Measurements from ENCODE around the gene COL5A1.

Gene COL5A1

GRCh38 chr9:134641173-134641989, at the start of gene COL5A1:
COL5A1 (plus strand) TSS chr9:134641803; CDS start chr9:134642188, 385 bp downstream.
- 0 out of 2 replicates have a peak, but pooled peaks cover 5% of the 10 kb centered on the region for H3K4me1 ChIP-seq (ENCODE audit: insufficient read depth, low read length)
- DNase-seq (peak; percentile 69), ATAC-seq (ENCODE audit: insufficient read depth, low read depth) (peak; percentile 99)
- no peaks in the 10 kb centered on the region for H3K27me3 ChIP-seq (ENCODE audit: insufficient read depth, low read length, poor library complexity)
- no peaks in the 10 kb centered on the region for H3K9me3 ChIP-seq (ENCODE audit: insufficient read depth, low read length, severe bottlenecking)
- no peak within 1 kb of the TSS for H3K4me3 ChIP-seq (ENCODE audit: low read depth in 1 of 2, low read length in 2 of 2)
- H4K20me1 ChIP-seq (ENCODE audit: insufficient read depth, low read length), result no peaks in the 10 kb centered on the region
- H3K36me3 ChIP-seq (ENCODE audit: insufficient read depth, low read length), result no peaks in the 10 kb centered on the region
- H2AFZ ChIP-seq (ENCODE audit: low read depth, low read length), result no peak within 1 kb of the TSS
- H3K79me2 ChIP-seq (ENCODE audit: insufficient read depth, low read length), result no peaks in the 10 kb centered on the region
- H3K9ac ChIP-seq (ENCODE audit: low read depth, low read length), result no peak within 1 kb of the TSS
- H3K4me2 ChIP-seq (ENCODE audit: insufficient read depth, low read length), result peak within 1 kb of the TSS; percentile 44
- no peak within 1 kb of the TSS for H3K27ac ChIP-seq (ENCODE audit: low read length)
- no peak for TF ChIP-seq CTCF (IDR thresholded peaks at IDR 0.05; ENCODE audit: borderline replicate concordance, extremely low read depth, low read length, poor library complexity, severe bottlenecking)
- TF ChIP-seq EZH2 (IDR thresholded peaks at IDR 0.05; ENCODE audit: borderline replicate concordance, low read depth, low read length, severe bottlenecking), result no peak

GRCh38 chr9:134592018-134592818, 49.4 kb upstream of the COL5A1 start:
- H3K27ac ChIP-seq (ENCODE audit: low read length), result no peak overlapping the region
- no peaks in the 10 kb centered on the region for H3K79me2 ChIP-seq (ENCODE audit: insufficient read depth, low read length)
- H3K4me1 ChIP-seq (ENCODE audit: insufficient read depth, low read length), result no peaks in the 10 kb centered on the region
- TF ChIP-seq EZH2 (IDR thresholded peaks at IDR 0.05; ENCODE audit: borderline replicate concordance, low read depth, low read length, severe bottlenecking) (no peak), CTCF (IDR thresholded peaks at IDR 0.05; ENCODE audit: borderline replicate concordance, extremely low read depth, low read length, poor library complexity, severe bottlenecking) (no peak)
- H3K4me3 ChIP-seq (ENCODE audit: low read depth in 1 of 2, low read length in 2 of 2), result no peak overlapping the region
- H3K36me3 ChIP-seq (ENCODE audit: insufficient read depth, low read length), result no peaks in the 10 kb centered on the region
- DNase-seq, result no peak
- H3K9ac ChIP-seq (ENCODE audit: low read depth, low read length), result no peak overlapping the region
- no peak for ATAC-seq (ENCODE audit: insufficient read depth, low read depth)
- H3K9me3 ChIP-seq (ENCODE audit: insufficient read depth, low read length, severe bottlenecking), result no peaks in the 10 kb centered on the region
- no peaks in the 10 kb centered on the region for H4K20me1 ChIP-seq (ENCODE audit: insufficient read depth, low read length)
- no peaks in the 10 kb centered on the region for H3K27me3 ChIP-seq (ENCODE audit: insufficient read depth, low read length, poor library complexity)
- no peak overlapping the region for H3K4me2 ChIP-seq (ENCODE audit: insufficient read depth, low read length)
- H2AFZ ChIP-seq (ENCODE audit: low read depth, low read length), result no peak overlapping the region

GRCh38 chr9:134592819-134593200, 48.8 kb upstream of the COL5A1 start:
- Histone ChIP-seq H3K36me3 (ENCODE audit: insufficient read depth, low read length) (no peaks in the 10 kb centered on the region), H2AFZ (ENCODE audit: low read depth, low read length) (no peak overlapping the region), H3K79me2 (ENCODE audit: insufficient read depth, low read length) (no peaks in the 10 kb centered on the region), H3K9me3 (ENCODE audit: insufficient read depth, low read length, severe bottlenecking) (no peaks in the 10 kb centered on the region), H3K4me2 (ENCODE audit: insufficient read depth, low read length) (no peak overlapping the region), H3K4me1 (ENCODE audit: insufficient read depth, low read length) (no peaks in the 10 kb centered on the region), H3K27me3 (ENCODE audit: insufficient read depth, low read length, poor library complexity) (no peaks in the 10 kb centered on the region), H3K27ac (ENCODE audit: low read length) (no peak overlapping the region), H4K20me1 (ENCODE audit: insufficient read depth, low read length) (no peaks in the 10 kb centered on the region), H3K4me3 (ENCODE audit: low read depth in 1 of 2, low read length in 2 of 2) (no peak overlapping the region), H3K9ac (ENCODE audit: low read depth, low read length) (no peak overlapping the region)
- ATAC-seq (ENCODE audit: insufficient read depth, low read depth) (no peak), DNase-seq (no peak)
- TF ChIP-seq CTCF (IDR thresholded peaks at IDR 0.05; ENCODE audit: borderline replicate concordance, extremely low read depth, low read length, poor library complexity, severe bottlenecking) (no peak), EZH2 (IDR thresholded peaks at IDR 0.05; ENCODE audit: borderline replicate concordance, low read depth, low read length, severe bottlenecking) (no peak)

Data from DND-41 (cell line).